Testis (tissue), 3 donors: ENCODE measurements around the gene GTF3C5. TPM values are rescaled to one million over a fixed set of nuclear protein-coding genes. Genes with fewer than 3 reads are reported as not detected.

Source experiments
- DNase-seq: peaks from one replicate; pipeline ENCODE4 v3.0.0-alpha.2; 2019
- H3K27ac ChIP-seq, 2 donors: fragments of 200-600 bp; sonication (generic); one replicate each; pipeline ENCODE4 v1.5.1; 2019
- H3K27me3 ChIP-seq: fragments of 200-600 bp; sonication (generic); one replicate; pipeline ENCODE4 v1.5.1; 2019
- H3K36me3 ChIP-seq: fragments of 200-600 bp; sonication (generic); one replicate; pipeline ENCODE4 v1.5.1; 2017; ENCODE audit warnings: low read depth; ENCODE audit errors: missing control alignments
- H3K4me1 ChIP-seq: fragments of 200-600 bp; sonication (generic); one replicate; pipeline ENCODE4 v1.5.1; 2019
- H3K4me3 ChIP-seq, 2 donors: fragments of 200-600 bp; sonication (generic); one replicate each; pipeline ENCODE4 v1.5.1; 2017 to 2019
- H3K9me3 ChIP-seq: fragments of 200-600 bp; sonication (generic); one replicate; pipeline ENCODE4 v1.5.1; 2017
- CTCF ChIP-seq, 3 experiments: fragments of 450-650 bp in 2 of 3; fragments of 200-600 bp in 1 of 3; sonication (generic) in 1 of 3; IDR thresholded peaks; one replicate each; pipeline ENCODE4 v1.5.1; 2016 to 2019; ENCODE audit warnings: antibody characterized with exemption in 3 of 3, mild to moderate bottlenecking in 2 of 3, moderate library complexity in 1 of 3
- POLR2A ChIP-seq: fragments of 450-650 bp; IDR thresholded peaks from one replicate; pipeline ENCODE4 v1.6.1; 2017; ENCODE audit warnings: antibody characterized with exemption, mild to moderate bottlenecking, moderate library complexity
- WGBS, 2 donors: methylation state at CpG; one replicate each; pipeline ENCODE4 v1.1.5; 2018; 5-methylcytosine and 5-hydroxymethylcytosine counted together
- intact Hi-C: fragments of 100-400 bp; cut with DNase I; formaldehyde crosslinking; loops from one replicate; pipeline ENCODE4 v1.15.1; 2023; ENCODE audit warnings: low total_unique reads
- polyA plus RNA-seq: library from polyadenylated mRNA; stranded (reverse); fragments of 350-450 nt; fragmentation: Illumina TruSeq; extraction: RNeasy Lipid Tissue Mini Kit (QIAGEN cat#74804); gene quantifications from one replicate; pipeline ENCODE4 v1.2.3, GENCODE V29; 2014; ENCODE audit warnings: low read depth, low replicate concordance; ENCODE audit not compliant: insufficient read depth
- total RNA-seq, 2 donors: library from RNA; depleted of rRNA; stranded (reverse); fragments of >200 nt; gene quantifications; one replicate each; pipeline ENCODE4 v1.2.3, GENCODE V29; 2016

Gene GTF3C5
- total and polyA plus RNA-seq, 3 donors from 2014 or later: 66.9 to 117 (median 109) TPM

DNA sequence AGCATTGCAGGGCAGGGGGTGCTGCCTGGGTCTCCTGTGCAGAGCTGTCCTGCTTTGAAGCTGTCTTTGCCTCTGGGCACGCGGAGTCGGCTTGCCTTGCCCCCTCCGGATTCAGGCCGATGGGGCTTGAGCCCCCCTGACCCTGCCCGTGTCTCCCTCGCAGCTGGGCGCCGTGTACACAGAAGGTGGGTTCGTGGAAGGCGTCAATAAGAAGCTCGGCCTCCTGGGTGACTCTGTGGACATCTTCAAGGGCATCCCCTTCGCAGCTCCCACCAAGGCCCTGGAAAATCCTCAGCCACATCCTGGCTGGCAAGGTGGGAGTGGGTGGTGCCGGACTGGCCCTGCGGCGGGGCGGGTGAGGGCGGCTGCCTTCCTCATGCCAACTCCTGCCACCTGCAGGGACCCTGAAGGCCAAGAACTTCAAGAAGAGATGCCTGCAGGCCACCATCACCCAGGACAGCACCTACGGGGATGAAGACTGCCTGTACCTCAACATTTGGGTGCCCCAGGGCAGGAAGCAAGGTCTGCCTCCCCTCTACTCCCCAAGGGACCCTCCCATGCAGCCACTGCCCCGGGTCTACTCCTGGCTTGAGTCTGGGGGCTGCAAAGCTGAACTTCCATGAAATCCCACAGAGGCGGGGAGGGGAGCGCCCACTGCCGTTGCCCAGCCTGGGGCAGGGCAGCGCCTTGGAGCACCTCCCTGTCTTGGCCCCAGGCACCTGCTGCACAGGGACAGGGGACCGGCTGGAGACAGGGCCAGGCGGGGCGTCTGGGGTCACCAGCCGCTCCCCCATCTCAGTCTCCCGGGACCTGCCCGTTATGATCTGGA, 33.7 kb downstream of the GTF3C5 start:
- Histone ChIP-seq H3K4me1 (peaks cover 7% of the 10 kb centered on the region), H3K36me3 (no peaks in the 10 kb centered on the region), H3K9me3 (no peaks in the 10 kb centered on the region), H3K27ac (no peak overlapping the region), H3K27me3 (no peaks in the 10 kb centered on the region), H3K4me3 (no peak overlapping the region)
- WGBS, 2 donors: 93 to 95% methylated on average over 15 to 30 of the region's 30 CpGs
- DNase-seq: no peak
- TF ChIP-seq CTCF (IDR thresholded peaks at IDR 0.05) (no peak), POLR2A (no peak)
- intact Hi-C loops: no loop called here

DNA sequence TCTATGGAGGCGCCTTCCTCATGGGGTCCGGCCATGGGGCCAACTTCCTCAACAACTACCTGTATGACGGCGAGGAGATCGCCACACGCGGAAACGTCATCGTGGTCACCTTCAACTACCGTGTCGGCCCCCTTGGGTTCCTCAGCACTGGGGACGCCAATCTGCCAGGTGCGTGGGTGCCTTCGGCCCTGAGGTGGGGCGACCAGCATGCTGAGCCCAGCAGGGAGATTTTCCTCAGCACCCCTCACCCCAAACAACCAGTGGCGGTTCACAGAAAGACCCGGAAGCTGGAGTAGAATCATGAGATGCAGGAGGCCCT, 34.2 kb downstream of the GTF3C5 start:
- H3K4me3 ChIP-seq: no peak overlapping the region
- no peaks in the 10 kb centered on the region for H3K9me3 ChIP-seq
- peaks cover 7% of the 10 kb centered on the region for H3K4me1 ChIP-seq
- no peak overlapping the region for H3K27ac ChIP-seq
- WGBS, 2 donors: 89 to 95% methylated on average over 9 to 17 of the region's 17 CpGs
- TF ChIP-seq CTCF (IDR thresholded peaks at IDR 0.05): no peak
- no peak for TF ChIP-seq POLR2A
- H3K27me3 ChIP-seq: no peaks in the 10 kb centered on the region
- DNase-seq: no peak
- intact Hi-C loops: no loop called here
- H3K36me3 ChIP-seq: no peaks in the 10 kb centered on the region

GRCh38 chr9:133066181-133066983, 35.6 kb downstream of the GTF3C5 start:
- TF ChIP-seq CTCF (IDR thresholded peaks at IDR 0.05): no peak
- no peak for TF ChIP-seq POLR2A
- Histone ChIP-seq H3K36me3 (no peaks in the 10 kb centered on the region), H3K27ac (no peak overlapping the region), H3K27me3 (no peaks in the 10 kb centered on the region), H3K9me3 (no peaks in the 10 kb centered on the region), H3K4me1 (peaks cover 3% of the 10 kb centered on the region), H3K4me3 (no peak overlapping the region)
- no peak for DNase-seq
- WGBS, 2 donors: 93 to 95% methylated on average over 21 to 25 of the region's 25 CpGs
- intact Hi-C loops: no loop called here

GRCh38 chr9:133067006-133067405, 36.2 kb downstream of the GTF3C5 start:
- H3K27ac ChIP-seq: no peak overlapping the region
- 90 to 96% methylated on average over 10 to 11 of the region's 11 CpGs for WGBS, 2 donors

More at GRCh38 chr9:133067006-133067405, 36.2 kb downstream of the GTF3C5 start:
- no peaks in the 10 kb centered on the region for H3K9me3 ChIP-seq
- no peaks in the 10 kb centered on the region for H3K27me3 ChIP-seq
- TF ChIP-seq POLR2A: no peak
- no peak for TF ChIP-seq CTCF (IDR thresholded peaks at IDR 0.05)
- DNase-seq: no peak
- H3K4me1 ChIP-seq: no peaks in the 10 kb centered on the region
- no peak overlapping the region for H3K4me3 ChIP-seq
- intact Hi-C loops: no loop called here
- no peaks in the 10 kb centered on the region for H3K36me3 ChIP-seq
